HEK293T (cell line): Measurements from ENCODE around the gene PRELID3B.

ENCODE experiments used
- ARNT ChIP-seq: fragments of 450-650 bp; IDR thresholded peaks from 2 replicates; pipeline ENCODE4 v1.6.1; 2017; ENCODE audit warnings: mild to moderate bottlenecking
- BHLHE40 ChIP-seq: fragments of 450-650 bp; IDR thresholded peaks from 2 replicates; pipeline ENCODE4 v1.6.1; 2016; ENCODE audit warnings: mild to moderate bottlenecking, moderate library complexity, borderline replicate concordance
- CTBP1 ChIP-seq: fragments of 450-650 bp; IDR thresholded peaks from 2 replicates; pipeline ENCODE4 v1.6.1; 2016; ENCODE audit warnings: borderline replicate concordance
- FOXA1 ChIP-seq: fragments of 450-650 bp; IDR thresholded peaks from 2 replicates; pipeline ENCODE4 v1.6.1; 2016; ENCODE audit warnings: mild to moderate bottlenecking
- FOXM1 ChIP-seq: fragments of 450-650 bp; IDR thresholded peaks from 2 replicates; pipeline ENCODE4 v1.6.1; 2017; ENCODE audit warnings: mild to moderate bottlenecking, borderline replicate concordance
- HDGF ChIP-seq: fragments of 450-650 bp; IDR thresholded peaks from 2 replicates; pipeline ENCODE4 v1.6.1; 2017; ENCODE audit warnings: antibody characterized with exemption, borderline replicate concordance
- PKNOX1 ChIP-seq: fragments of 450-650 bp; IDR thresholded peaks from 2 replicates; pipeline ENCODE4 v1.6.1; 2016
- SP1 ChIP-seq: fragments of 450-650 bp; IDR thresholded peaks from 2 replicates; pipeline ENCODE4 v1.6.1; 2017
- SUZ12 ChIP-seq: fragments of 450-650 bp; IDR thresholded peaks from 2 replicates; pipeline ENCODE4 v1.6.1; 2016; ENCODE audit warnings: mild to moderate bottlenecking

- no peak for TF ChIP-seq ARNT
- no peak for TF ChIP-seq FOXM1
- no peak for TF ChIP-seq BHLHE40
- TF ChIP-seq FOXA1 = no peak
- no peak for TF ChIP-seq CTBP1
- no peak for TF ChIP-seq SUZ12
- TF ChIP-seq PKNOX1 = no peak
- no peak for TF ChIP-seq HDGF
- no peak for TF ChIP-seq SP1
Measured at GRCh38 chr20:59006864-59007664, 35.5 kb downstream of the PRELID3B start, which contains the start of gene CTSZ.
